Ascending aorta (tissue), 2 donors: Measurements from ENCODE around the gene SQSTM1. TPM values are rescaled to one million over a fixed set of nuclear protein-coding genes. Genes with fewer than 3 reads are reported as not detected.

Experiments used
- DNase-seq, 2 donors: peaks; one replicate each; pipeline ENCODE4 v3.0.0-alpha.2; 2019; ENCODE audit warnings: low spot score in 2 of 2
- H3K27ac ChIP-seq, 2 donors: fragments of 200-600 bp; sonication (generic); one replicate each; pipeline ENCODE4 v1.5.1; 2016 to 2017; ENCODE audit warnings: mild to moderate bottlenecking in 1 of 2
- H3K27me3 ChIP-seq: fragments of 200-600 bp; sonication (generic); one replicate; pipeline ENCODE4 v1.5.1; 2017
- H3K36me3 ChIP-seq, 2 donors: fragments of 200-600 bp; sonication (generic); one replicate each; pipeline ENCODE4 v1.5.1; 2016
- H3K4me1 ChIP-seq, 2 donors: fragments of 200-600 bp; sonication (generic); one replicate each; pipeline ENCODE4 v1.5.1; 2016 to 2017; ENCODE audit warnings: mild to moderate bottlenecking in 1 of 2
- H3K4me3 ChIP-seq, 2 donors: fragments of 200-600 bp; sonication (generic); one replicate each; pipeline ENCODE4 v1.5.1; 2016 to 2017; ENCODE audit warnings: mild to moderate bottlenecking in 1 of 2
- H3K9me3 ChIP-seq, 2 donors: fragments of 200-600 bp; sonication (generic); one replicate each; pipeline ENCODE4 v1.5.1; 2016
- intact Hi-C: fragments of 100-400 bp; cut with DNase I; formaldehyde crosslinking; loops from one replicate; pipeline ENCODE4 v1.15.1; 2023
- total RNA-seq: library from RNA; depleted of rRNA; stranded (reverse); fragments of >200 nt; gene quantifications from one replicate; pipeline ENCODE4 v1.1.0, GENCODE V29; 2016
- TF ChIP-seq, protein P1 (sequence below), 3 experiments: fragments of 200-600 bp in 2 of 3; fragments of 450-650 bp in 1 of 3; sonication (generic) in 2 of 3; IDR thresholded peaks; one replicate each; pipeline ENCODE4 v1.5.1; 2016 to 2019; ENCODE audit warnings: antibody characterized with exemption in 3 of 3, mild to moderate bottlenecking in 1 of 3, moderate library complexity in 1 of 3

The SQSTM1 gene
- total RNA-seq, 1 donor from 2014 or later, result 476 TPM

DNA sequence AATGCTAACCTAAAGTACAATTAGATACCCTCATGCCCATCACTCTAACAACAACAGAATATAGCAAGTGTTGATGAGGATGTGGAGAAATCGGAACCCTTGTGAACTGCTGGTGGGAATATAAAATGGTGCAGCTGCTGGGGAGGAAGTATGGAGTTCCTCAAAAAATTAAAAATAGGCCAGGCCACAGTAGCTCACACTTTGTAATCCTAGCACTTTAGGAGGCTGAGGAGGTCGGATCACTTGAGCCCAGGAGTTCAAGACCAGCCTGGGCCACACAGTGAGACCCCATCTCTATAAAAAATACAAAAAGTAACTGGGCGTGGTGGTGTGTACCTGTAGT lies 55.9 kb downstream of the SQSTM1 start:
- peaks cover 62 to 69% of the 10 kb centered on the region in 2 donors for H3K36me3 ChIP-seq
- no peaks in the 10 kb centered on the region for H3K4me1 ChIP-seq
- intact Hi-C loops, result no loop called here
- DNase-seq, result no peak
- TF ChIP-seq, protein P1, sequence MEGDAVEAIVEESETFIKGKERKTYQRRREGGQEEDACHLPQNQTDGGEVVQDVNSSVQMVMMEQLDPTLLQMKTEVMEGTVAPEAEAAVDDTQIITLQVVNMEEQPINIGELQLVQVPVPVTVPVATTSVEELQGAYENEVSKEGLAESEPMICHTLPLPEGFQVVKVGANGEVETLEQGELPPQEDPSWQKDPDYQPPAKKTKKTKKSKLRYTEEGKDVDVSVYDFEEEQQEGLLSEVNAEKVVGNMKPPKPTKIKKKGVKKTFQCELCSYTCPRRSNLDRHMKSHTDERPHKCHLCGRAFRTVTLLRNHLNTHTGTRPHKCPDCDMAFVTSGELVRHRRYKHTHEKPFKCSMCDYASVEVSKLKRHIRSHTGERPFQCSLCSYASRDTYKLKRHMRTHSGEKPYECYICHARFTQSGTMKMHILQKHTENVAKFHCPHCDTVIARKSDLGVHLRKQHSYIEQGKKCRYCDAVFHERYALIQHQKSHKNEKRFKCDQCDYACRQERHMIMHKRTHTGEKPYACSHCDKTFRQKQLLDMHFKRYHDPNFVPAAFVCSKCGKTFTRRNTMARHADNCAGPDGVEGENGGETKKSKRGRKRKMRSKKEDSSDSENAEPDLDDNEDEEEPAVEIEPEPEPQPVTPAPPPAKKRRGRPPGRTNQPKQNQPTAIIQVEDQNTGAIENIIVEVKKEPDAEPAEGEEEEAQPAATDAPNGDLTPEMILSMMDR (IDR thresholded peaks at IDR 0.05), result no peak
- H3K9me3 ChIP-seq, result no peaks in the 10 kb centered on the region
- no peak overlapping the region for H3K27ac ChIP-seq
- H3K4me3 ChIP-seq, result no peak overlapping the region
- no peaks in the 10 kb centered on the region for H3K27me3 ChIP-seq

GRCh38 chr5:179878222-179879002 lies 57.7 kb downstream of the SQSTM1 start:
- TF ChIP-seq, protein P1 (IDR thresholded peaks at IDR 0.05), result no peak
- no peaks in the 10 kb centered on the region for H3K27me3 ChIP-seq
- no peaks in the 10 kb centered on the region for H3K4me1 ChIP-seq
- H3K4me3 ChIP-seq, result no peak overlapping the region
- H3K27ac ChIP-seq, result peak overlapping the region in 1 of 2 donors; percentile 7
- DNase-seq, result no peak
- intact Hi-C loops, result no loop called here
- H3K36me3 ChIP-seq, result peaks cover 54 to 63% of the 10 kb centered on the region in 2 donors
- H3K9me3 ChIP-seq, result peaks cover 5 to 13% of the 10 kb centered on the region in 2 donors

DNA sequence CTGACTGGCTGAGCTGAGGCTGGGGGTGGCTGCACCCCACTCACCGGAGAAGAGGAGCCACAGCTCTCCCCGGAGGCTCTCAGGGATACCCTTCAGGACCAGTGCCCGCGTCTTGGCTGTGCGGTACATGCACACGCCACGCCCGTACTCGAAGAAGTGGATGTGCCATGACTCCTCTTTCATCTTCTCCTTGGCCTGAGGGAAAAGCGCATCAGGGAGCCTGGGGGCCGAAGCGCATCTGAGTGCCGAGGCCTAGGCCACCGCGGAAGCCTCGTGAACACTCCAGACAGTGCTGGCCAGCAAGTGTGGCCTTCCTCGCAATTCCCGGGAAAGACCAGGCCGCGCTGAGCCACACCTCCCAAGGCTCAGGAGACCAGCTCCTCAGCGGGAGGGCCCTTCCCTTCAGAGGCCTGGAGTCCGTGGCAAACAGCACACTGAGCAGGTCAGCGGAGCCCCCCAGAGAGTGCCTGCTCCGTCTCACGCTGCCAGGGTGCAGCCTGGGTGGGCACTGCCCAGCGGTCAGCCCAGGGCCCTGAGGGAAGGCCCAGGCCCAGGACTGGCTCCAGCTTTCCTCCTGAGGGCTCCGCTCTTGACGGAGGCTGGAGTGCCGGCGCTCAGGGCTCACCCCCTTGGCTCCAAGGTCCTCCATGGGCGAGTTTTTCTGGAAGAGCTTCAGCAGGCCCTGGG lies 58.4 kb downstream of the SQSTM1 start:
- H3K27ac ChIP-seq, result peak overlapping the region in 1 of 2 donors; percentile 7
- no peak overlapping the region for H3K4me3 ChIP-seq
- H3K27me3 ChIP-seq, result no peaks in the 10 kb centered on the region
- no peak for DNase-seq
- TF ChIP-seq, protein P1 (IDR thresholded peaks at IDR 0.05), result no peak
- H3K36me3 ChIP-seq, result peaks cover 55 to 63% of the 10 kb centered on the region in 2 donors
- peaks cover 7 to 20% of the 10 kb centered on the region in 2 donors for H3K9me3 ChIP-seq
- intact Hi-C loops, result no loop called here
- H3K4me1 ChIP-seq, result no peaks in the 10 kb centered on the region

- peaks cover 7 to 22% of the 10 kb centered on the region in 2 donors for H3K9me3 ChIP-seq
- H3K36me3 ChIP-seq, result peaks cover 55 to 63% of the 10 kb centered on the region in 2 donors
- no peak overlapping the region for H3K27ac ChIP-seq
- H3K4me1 ChIP-seq, result no peaks in the 10 kb centered on the region
- DNase-seq, result no peak
- intact Hi-C loops, result no loop called here
- H3K4me3 ChIP-seq, result no peak overlapping the region
- TF ChIP-seq, protein P1 (IDR thresholded peaks at IDR 0.05), result no peak
- no peaks in the 10 kb centered on the region for H3K27me3 ChIP-seq
These were observed 58.9 kb downstream of the SQSTM1 start for GRCh38 chr5:179879690-179880010.

GRCh38 chr5:179880066-179880650 lies 59.5 kb downstream of the SQSTM1 start:
- peaks cover 7 to 22% of the 10 kb centered on the region in 2 donors for H3K9me3 ChIP-seq
- no peaks in the 10 kb centered on the region for H3K4me1 ChIP-seq
- no peaks in the 10 kb centered on the region for H3K27me3 ChIP-seq
- no peak overlapping the region for H3K4me3 ChIP-seq
- TF ChIP-seq, protein P1 (IDR thresholded peaks at IDR 0.05), result no peak
- no peak overlapping the region for H3K27ac ChIP-seq
- peaks cover 56 to 63% of the 10 kb centered on the region in 2 donors for H3K36me3 ChIP-seq
- intact Hi-C loops, result no loop called here
- no peak for DNase-seq
